Neural progenitor cell (in vitro differentiated cells): ENCODE measurements around the gene GRK3.

ENCODE experiments used
- EZH2 ChIP-seq: fragments of 200-600 bp; sonication (generic); IDR thresholded peaks from 2 replicates; pipeline ENCODE4 v1.6.1; 2017; ENCODE audit warnings: antibody characterized with exemption, mild to moderate bottlenecking, moderate library complexity
- EZH2phosphoT487 ChIP-seq: fragments of 200-600 bp; sonication (generic); IDR thresholded peaks from 2 replicates; pipeline ENCODE4 v1.6.1; 2017; ENCODE audit warnings: antibody characterized with exemption
- TF ChIP-seq, protein P1 (sequence below): fragments of 200-600 bp; sonication (generic); IDR thresholded peaks from 2 replicates; pipeline ENCODE4 v1.5.1; 2017; ENCODE audit warnings: antibody characterized with exemption, mild to moderate bottlenecking

DNA sequence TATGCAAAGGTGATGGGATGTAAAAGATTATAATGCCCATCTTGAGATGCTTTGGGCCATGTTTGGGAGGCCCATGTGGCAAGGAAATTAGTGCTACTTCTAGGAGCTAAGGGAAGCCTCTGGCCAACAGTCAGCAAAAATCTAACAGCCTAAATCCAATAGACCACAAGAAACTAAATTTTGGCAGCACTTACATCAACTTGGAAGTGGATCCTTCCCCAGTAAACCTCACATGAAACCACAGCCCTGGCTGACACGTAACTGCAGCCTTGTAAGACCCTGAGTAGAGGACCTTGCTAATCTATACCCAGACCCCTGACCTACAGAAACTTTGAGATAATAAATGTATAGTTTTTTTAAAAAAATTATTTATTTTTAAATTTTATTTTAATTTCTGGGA lies 13.1 kb upstream of the GRK3 start:
- TF ChIP-seq, protein P1, sequence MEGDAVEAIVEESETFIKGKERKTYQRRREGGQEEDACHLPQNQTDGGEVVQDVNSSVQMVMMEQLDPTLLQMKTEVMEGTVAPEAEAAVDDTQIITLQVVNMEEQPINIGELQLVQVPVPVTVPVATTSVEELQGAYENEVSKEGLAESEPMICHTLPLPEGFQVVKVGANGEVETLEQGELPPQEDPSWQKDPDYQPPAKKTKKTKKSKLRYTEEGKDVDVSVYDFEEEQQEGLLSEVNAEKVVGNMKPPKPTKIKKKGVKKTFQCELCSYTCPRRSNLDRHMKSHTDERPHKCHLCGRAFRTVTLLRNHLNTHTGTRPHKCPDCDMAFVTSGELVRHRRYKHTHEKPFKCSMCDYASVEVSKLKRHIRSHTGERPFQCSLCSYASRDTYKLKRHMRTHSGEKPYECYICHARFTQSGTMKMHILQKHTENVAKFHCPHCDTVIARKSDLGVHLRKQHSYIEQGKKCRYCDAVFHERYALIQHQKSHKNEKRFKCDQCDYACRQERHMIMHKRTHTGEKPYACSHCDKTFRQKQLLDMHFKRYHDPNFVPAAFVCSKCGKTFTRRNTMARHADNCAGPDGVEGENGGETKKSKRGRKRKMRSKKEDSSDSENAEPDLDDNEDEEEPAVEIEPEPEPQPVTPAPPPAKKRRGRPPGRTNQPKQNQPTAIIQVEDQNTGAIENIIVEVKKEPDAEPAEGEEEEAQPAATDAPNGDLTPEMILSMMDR, result no peak
- TF ChIP-seq EZH2phosphoT487 (no peak), EZH2 (no peak)
